Ascending aorta (tissue), 2 donors: ENCODE data around the gene SLC27A4. TPM values are rescaled to one million over a fixed set of nuclear protein-coding genes. Genes with fewer than 3 reads are reported as not detected.

ENCODE experiments used
- DNase-seq, 2 donors: peaks; one replicate each; pipeline ENCODE4 v3.0.0-alpha.2; 2019; ENCODE audit warnings: low spot score in 2 of 2
- H3K27ac ChIP-seq, 2 donors: fragments of 200-600 bp; sonication (generic); one replicate each; pipeline ENCODE4 v1.5.1; 2016 to 2017; ENCODE audit warnings: mild to moderate bottlenecking in 1 of 2
- H3K27me3 ChIP-seq: fragments of 200-600 bp; sonication (generic); one replicate; pipeline ENCODE4 v1.5.1; 2017
- H3K36me3 ChIP-seq, 2 donors: fragments of 200-600 bp; sonication (generic); one replicate each; pipeline ENCODE4 v1.5.1; 2016
- H3K4me1 ChIP-seq, 2 donors: fragments of 200-600 bp; sonication (generic); one replicate each; pipeline ENCODE4 v1.5.1; 2016 to 2017; ENCODE audit warnings: mild to moderate bottlenecking in 1 of 2
- H3K4me3 ChIP-seq, 2 donors: fragments of 200-600 bp; sonication (generic); one replicate each; pipeline ENCODE4 v1.5.1; 2016 to 2017; ENCODE audit warnings: mild to moderate bottlenecking in 1 of 2
- H3K9me3 ChIP-seq, 2 donors: fragments of 200-600 bp; sonication (generic); one replicate each; pipeline ENCODE4 v1.5.1; 2016
- intact Hi-C: fragments of 100-400 bp; cut with DNase I; formaldehyde crosslinking; loops from one replicate; pipeline ENCODE4 v1.15.1; 2023
- total RNA-seq: library from RNA; depleted of rRNA; stranded (reverse); fragments of >200 nt; gene quantifications from one replicate; pipeline ENCODE4 v1.1.0, GENCODE V29; 2016
- TF ChIP-seq, protein P1 (sequence below), 3 experiments: fragments of 200-600 bp in 2 of 3; fragments of 450-650 bp in 1 of 3; sonication (generic) in 2 of 3; IDR thresholded peaks; one replicate each; pipeline ENCODE4 v1.5.1; 2016 to 2019; ENCODE audit warnings: antibody characterized with exemption in 3 of 3, mild to moderate bottlenecking in 1 of 3, moderate library complexity in 1 of 3

SLC27A4 gene
- total RNA-seq, 1 donor from 2014 or later = 16.6 TPM

DNA sequence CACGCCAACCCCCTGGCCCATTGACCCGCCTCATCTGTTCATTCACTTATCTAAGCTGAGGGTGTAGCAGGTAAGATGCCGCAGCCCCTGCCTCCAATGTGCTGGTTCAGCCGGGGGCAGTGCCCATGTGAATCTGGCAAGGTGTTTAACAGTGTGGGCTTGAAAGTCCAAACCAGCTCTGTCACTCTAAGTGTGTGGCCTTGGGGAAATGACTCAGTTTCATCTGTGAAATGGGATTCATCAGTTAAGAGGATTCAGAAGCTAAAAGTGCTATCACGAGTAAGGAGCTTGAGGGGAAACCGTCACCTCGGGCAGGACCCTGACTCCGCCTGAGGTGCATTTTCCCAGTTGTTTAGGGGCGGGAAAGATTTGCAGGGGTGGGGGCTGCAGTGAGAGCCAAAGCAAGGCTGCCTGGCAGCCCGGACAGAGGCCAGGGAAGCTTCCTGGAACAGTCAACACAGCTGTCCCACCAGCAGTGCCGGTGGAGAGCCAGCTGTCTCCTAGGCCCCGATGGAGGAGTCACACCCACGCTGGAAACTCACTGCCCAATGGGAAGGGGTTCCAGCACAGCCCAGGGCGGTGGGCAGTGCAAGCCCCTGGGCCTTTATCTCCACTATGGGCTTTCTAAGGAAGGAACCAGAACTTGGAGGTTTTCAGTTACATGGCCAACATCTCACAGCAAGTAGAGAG is 21.1 kb downstream of the SLC27A4 start:
- intact Hi-C loops = no loop called here
- peak overlapping the region; percentile 46 to 58 for H3K27ac ChIP-seq
- peaks cover 6 to 18% of the 10 kb centered on the region in 2 donors for H3K36me3 ChIP-seq
- TF ChIP-seq, protein P1, sequence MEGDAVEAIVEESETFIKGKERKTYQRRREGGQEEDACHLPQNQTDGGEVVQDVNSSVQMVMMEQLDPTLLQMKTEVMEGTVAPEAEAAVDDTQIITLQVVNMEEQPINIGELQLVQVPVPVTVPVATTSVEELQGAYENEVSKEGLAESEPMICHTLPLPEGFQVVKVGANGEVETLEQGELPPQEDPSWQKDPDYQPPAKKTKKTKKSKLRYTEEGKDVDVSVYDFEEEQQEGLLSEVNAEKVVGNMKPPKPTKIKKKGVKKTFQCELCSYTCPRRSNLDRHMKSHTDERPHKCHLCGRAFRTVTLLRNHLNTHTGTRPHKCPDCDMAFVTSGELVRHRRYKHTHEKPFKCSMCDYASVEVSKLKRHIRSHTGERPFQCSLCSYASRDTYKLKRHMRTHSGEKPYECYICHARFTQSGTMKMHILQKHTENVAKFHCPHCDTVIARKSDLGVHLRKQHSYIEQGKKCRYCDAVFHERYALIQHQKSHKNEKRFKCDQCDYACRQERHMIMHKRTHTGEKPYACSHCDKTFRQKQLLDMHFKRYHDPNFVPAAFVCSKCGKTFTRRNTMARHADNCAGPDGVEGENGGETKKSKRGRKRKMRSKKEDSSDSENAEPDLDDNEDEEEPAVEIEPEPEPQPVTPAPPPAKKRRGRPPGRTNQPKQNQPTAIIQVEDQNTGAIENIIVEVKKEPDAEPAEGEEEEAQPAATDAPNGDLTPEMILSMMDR (IDR thresholded peaks at IDR 0.05) = no peak
- peak overlapping the region; percentile 47 to 61 for H3K4me3 ChIP-seq
- no peak for DNase-seq
- no peaks in the 10 kb centered on the region for H3K27me3 ChIP-seq
- H3K9me3 ChIP-seq = no peaks in the 10 kb centered on the region
- H3K4me1 ChIP-seq = peaks cover 4 to 19% of the 10 kb centered on the region in 2 donors

DNA sequence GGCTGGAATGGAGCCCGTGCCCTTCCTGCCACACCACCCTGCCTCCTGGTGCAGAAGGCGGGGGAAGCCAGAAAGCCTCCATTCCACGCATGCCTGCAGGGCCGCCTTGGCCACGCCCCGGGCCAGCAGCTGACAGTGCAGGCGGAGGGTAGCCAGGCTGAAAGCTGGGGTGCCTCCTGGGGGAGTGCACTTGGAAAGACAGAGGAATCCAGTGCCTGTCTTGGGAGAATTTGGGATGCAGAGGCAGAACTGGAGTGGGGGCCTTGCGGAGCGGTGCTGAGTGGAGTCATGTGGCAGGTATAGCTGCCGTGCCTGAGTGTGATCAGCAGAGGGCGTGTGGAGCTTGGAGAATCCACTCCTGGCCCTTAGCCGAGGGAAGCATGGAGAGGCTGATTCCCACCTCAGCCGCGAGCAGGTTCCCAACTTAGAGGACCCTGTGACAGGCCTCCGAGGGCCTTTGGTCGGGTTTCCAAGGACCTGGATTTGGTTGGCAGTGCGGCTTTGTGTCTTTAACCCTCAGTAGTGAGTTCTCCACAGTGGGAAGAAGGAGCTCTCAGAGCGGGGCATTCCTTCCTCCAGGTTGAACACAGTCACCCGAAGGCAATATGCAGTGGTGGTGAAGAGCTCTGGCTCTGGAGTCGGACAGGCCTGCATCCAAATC is 21.8 kb downstream of the SLC27A4 start:
- no peaks in the 10 kb centered on the region for H3K9me3 ChIP-seq
- H3K27me3 ChIP-seq = no peaks in the 10 kb centered on the region
- intact Hi-C loops = loop anchor here (1.0 to 2.0 kb wide), 2 partner anchors 9 to 59 kb away; partner anchors contain the start of genes CERCAM and URM1
- peaks cover 6 to 12% of the 10 kb centered on the region in 2 donors for H3K36me3 ChIP-seq
- peak overlapping the region; percentile 47 to 61 for H3K4me3 ChIP-seq
- peaks cover 4 to 19% of the 10 kb centered on the region in 2 donors for H3K4me1 ChIP-seq
- TF ChIP-seq, protein P1 (IDR thresholded peaks at IDR 0.05) = peak; percentile 83 to 92 (median 88)
- peak; percentile 39 to 90 for DNase-seq
- H3K27ac ChIP-seq = peak overlapping the region; percentile 46 to 58

DNA sequence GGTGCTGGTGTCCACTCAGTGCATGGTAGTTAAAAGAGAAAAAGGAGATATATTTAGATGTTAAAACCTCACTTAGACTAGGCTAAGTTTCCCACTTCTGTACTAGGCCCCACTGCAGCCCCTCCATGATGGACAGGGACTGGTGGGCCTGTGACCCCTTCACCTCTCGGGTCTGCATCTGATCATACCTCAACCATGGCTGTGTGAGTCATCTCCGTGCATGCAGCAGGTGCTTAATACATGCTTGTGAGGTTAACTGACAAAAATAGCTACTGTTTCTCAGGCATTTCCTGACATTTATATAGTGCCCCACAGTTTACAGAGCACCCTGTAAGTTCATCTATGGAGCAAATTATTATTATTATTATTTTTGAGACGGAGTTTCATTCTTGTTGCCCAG is 22.4 kb downstream of the SLC27A4 start:
- Histone ChIP-seq H3K27ac (peak overlapping the region; percentile 27 to 58), H3K9me3 (no peaks in the 10 kb centered on the region), H3K27me3 (no peaks in the 10 kb centered on the region), H3K4me1 (peaks cover 4 to 19% of the 10 kb centered on the region in 2 donors), H3K4me3 (no peak overlapping the region), H3K36me3 (peaks cover 0 to 7% of the 10 kb centered on the region in 2 donors)
- no peak for DNase-seq
- intact Hi-C loops = loop anchor here (1.0 to 2.0 kb wide), 2 partner anchors 9 to 58 kb away; partner anchors contain the start of genes CERCAM and URM1
- TF ChIP-seq, protein P1 (IDR thresholded peaks at IDR 0.05) = no peak

DNA sequence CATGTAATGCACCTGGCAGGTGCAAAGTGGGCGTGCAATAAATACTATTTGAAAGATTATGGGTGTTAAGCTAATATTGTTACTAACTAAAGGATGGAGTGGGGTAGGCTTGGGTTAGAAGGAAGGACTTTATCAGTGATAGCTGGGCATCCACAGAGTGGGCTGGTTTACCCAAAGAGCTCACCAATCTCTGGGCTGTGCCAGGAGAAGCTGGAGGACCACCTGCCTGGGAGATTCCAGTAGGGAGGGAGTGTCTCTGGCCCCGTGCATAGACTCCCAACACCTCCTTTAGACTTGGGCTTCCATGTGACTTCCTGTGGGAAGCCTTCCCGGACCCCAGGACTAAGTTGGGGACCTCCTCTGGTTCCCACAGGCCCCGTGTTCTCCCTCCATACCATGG is 25.2 kb downstream of the SLC27A4 start:
- Histone ChIP-seq H3K27ac (no peak overlapping the region), H3K36me3 (no peaks in the 10 kb centered on the region), H3K4me1 (peaks cover 4 to 26% of the 10 kb centered on the region in 2 donors), H3K4me3 (peak overlapping the region in 1 of 2 donors; percentile 57), H3K9me3 (no peaks in the 10 kb centered on the region), H3K27me3 (no peaks in the 10 kb centered on the region)
- no peak for DNase-seq
- intact Hi-C loops = no loop called here
- TF ChIP-seq, protein P1 (IDR thresholded peaks at IDR 0.05) = no peak

DNA sequence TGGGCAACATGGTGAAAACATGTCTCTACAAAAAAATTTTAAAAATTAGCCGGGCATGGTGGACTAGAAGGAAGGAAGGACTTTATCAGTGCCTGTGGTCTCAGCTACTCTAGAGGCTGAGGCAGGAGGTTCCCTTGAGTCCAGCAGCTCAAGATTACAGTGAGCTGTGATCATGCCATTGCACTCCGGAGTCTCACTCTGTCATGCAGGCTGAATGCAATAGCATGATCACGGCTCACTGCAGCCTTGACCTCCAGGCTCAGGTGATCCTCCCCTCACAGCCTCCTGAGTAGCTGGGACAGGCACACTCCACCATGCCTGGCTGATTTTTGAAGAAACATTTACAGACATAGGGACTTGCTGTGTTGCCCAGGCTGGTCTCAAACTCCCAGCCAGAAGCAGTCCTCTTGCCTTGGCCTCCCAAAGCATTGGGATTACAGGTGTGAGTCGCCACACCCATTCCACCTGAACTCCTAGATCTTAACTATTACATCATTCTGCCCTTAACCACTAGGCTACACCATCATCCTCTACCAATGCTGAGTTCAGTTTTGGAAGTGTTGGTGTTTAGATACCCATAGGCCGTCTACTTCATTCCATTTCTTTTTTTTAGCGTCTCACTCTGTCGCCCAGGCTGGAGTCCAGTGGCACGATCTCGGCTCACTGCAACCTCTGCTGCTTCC is 28.8 kb downstream of the SLC27A4 start:
- no peaks in the 10 kb centered on the region for H3K27me3 ChIP-seq
- TF ChIP-seq, protein P1 (IDR thresholded peaks at IDR 0.05) = no peak
- H3K27ac ChIP-seq = peak overlapping the region in 1 of 2 donors; percentile 87
- H3K36me3 ChIP-seq = peaks cover 0 to 3% of the 10 kb centered on the region in 2 donors
- H3K4me1 ChIP-seq = peaks cover 4 to 17% of the 10 kb centered on the region in 2 donors
- no peak for DNase-seq
- intact Hi-C loops = no loop called here
- no peaks in the 10 kb centered on the region for H3K9me3 ChIP-seq
- H3K4me3 ChIP-seq = no peak overlapping the region
